ENCODE results near the gene SUSD4.

GRCh38 chr1:223217781-223218180, 146.2 kb downstream of the SUSD4 start:
- TF ChIP-seq CTCF (IDR thresholded peaks at IDR 0.05; ENCODE audit: extremely low read depth in 1 of 2, insufficient read depth in 1 of 2, low read depth in 1 of 2, low read length in 2 of 2) (no peak), POLR2AphosphoS5 (IDR thresholded peaks at IDR 0.05; ENCODE audit: insufficient read depth, low read depth, low read length) (no peak)
